Kidney capillary endothelial cell (primary cell): ENCODE results near the gene PXMP4.
A peak's percentile ranks its signal among the peaks of the same experiment; 100 is the strongest.

Experiments used
- DNase-seq: peaks from one replicate; pipeline ENCODE4 v3.0.0-alpha.2; 2018; ENCODE audit warnings: low spot score

PXMP4 gene

DNA sequence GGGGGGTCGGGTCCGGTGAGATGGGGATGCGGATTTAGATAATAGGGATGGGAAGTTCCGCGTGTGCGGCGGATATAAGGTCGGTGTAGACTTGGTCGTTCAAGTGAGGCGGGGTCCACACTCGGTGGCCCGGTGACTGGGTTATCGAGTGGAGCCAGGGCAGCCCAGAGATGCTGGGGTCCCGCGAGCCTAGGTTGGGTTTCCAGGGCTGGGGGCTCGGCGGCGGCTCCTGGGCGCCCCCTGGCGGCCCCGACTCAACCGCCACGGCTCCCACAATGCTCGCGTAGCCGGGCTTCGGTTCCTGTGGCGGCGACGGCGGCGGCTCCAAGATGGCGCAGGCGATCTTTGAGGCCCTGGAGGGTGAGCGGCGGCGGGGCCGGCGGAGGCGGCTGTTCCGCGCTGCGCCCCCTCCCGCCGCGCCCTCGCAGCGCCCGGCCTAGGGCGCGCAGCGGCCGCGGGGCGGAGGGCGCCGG lies 11.6 kb upstream of the PXMP4 start, which contains the start of gene ZNF341:
TSS of gene ZNF341 (plus strand) at position 304 of the 473 bp plus-strand sequence. CDS start at position 330, 26 bp downstream.
- peak; percentile 64 for DNase-seq

DNA sequence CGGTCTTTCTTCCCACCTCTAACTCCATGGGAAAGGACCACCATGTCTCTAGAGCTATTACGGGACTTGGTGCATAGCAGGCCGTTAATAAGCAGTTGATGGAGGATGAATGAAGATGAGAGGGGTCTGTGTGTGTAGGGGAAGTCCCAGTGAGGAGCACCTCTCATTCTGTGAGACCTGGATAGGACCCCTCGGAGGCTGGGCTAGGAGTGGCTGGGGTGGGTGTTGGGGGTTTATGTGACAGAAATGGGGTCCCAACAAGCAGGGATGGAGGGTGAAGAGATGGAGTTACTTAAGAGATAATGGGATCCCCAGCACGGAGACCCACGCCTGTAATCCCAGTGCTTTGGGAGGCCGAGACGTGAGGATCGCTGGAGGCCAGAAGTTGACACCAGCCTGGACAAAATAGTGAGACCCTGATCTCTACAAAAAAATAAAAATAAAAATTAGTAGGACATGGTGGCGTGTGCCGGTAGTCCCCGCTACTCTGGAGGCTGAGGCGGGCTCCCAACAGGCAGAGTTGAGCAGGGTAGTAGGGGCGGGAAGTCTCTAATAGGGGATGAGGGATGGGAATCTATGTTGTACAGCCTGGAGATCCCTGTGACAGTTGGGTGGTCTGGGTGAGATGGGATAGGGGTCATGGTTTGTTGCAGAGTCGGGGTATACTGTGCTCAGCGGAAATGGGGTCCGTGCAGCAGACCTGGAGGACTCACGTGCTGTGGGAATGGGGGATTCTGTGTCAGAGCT lies 11.0 kb upstream of the PXMP4 start:
- no peak for DNase-seq

DNA sequence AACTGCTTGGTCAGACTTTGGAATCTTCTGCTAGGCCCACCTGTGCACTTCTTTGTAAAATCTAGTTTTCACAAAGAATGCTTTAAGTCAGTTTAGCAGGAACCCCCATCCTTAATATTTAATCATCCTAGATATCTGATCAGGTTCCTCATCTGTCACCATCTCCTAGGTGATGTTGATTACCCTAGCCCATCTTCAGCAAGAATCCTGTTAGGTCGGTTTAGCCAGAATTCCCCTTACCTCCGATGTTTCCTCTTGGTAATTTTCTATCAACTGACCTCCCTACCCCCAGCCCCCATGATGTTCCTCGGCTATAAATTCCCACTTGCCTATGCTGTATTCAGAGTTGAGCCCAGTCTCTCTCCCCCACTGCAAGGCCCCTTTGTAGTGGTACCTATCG lies 9.0 kb upstream of the PXMP4 start:
- DNase-seq = no peak

DNA sequence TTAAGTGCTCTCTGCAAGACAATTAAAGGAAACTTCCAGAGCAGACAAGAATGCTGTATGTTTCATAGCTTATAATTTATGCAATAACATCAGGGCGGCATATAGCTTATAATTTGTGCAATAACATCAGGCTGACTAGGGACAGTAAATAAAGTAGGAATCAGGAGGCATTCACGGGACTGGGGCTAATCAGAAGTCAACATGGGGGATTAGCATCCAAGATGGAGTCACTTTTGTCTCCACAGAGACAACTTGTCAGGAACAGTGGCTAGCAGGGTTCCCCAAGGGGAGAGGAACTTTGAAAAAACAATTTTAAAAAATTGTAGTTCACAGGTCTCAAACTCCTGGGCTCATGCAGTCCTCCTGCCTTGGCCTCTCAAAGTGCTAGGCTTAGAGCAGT lies 8.4 kb upstream of the PXMP4 start:
- DNase-seq = no peak

DNA sequence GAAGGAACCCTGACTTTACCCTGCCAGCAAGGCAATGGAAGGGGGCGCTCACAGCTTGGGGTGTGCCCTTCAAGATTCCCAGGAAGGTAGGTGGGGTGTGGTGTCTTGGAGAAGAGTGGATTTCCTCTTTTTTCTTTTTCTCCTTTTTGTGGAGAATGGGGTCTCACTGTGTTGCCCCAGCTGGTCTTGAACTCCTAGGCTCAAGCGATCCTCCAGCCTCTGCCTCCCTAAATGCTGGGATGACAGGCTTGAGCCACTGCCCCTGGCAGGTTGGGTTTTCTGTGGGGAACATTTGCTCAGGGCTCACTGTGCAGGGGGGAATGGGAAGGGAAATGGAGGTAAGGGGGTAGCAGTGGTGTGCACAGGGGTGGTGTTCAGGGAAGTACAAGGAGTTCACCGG lies 7.7 kb upstream of the PXMP4 start:
- DNase-seq = no peak

DNA sequence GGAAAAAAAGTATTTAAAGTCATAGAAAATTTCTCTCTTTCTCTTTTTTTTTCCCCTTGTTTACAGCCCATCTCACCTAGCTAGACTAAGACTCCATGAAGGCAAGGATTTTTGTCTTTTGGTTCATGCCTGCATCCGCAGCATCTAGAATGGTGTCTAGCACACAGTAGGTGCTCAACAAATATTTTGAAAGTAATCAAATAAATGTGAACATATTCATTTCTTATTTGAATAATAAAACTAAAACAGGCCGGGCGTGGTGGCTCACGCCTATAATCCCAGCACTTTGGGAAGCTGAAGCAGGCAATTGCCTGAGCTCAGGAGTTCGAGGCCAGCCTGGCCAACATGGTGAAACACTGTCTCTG lies 7.0 kb upstream of the PXMP4 start:
- no peak for DNase-seq

DNA sequence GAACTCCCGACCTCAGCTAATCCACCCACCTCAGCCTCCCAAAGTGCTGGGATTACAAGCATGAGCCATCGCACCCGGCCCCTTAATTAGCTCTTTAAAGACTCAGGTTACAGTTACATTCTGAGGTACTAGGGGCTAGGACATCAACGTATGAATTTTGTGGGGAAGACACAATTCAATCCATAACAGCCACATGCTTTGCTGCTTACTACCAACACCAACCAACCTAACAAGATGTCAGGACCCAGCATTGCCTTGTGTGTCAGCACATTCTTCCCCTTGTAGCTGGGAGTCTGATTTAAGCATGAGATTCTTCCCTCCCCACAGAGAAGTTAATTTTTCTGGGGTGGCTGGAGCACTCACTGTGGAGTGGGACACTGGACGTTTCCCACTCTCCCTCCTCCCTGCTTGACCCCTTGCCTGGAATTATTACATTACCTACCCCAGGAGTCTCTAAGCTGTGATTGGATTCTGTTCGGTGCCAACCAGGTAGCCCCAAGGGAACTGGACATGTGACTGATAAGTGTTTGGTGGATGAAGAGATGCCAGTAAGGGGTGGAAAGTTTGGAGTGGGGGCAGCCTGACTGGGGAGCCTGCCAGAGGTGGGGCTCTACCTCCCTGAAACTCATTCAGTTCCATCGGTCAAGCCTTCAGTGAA lies 5.6 kb upstream of the PXMP4 start:
- no peak for DNase-seq

DNA sequence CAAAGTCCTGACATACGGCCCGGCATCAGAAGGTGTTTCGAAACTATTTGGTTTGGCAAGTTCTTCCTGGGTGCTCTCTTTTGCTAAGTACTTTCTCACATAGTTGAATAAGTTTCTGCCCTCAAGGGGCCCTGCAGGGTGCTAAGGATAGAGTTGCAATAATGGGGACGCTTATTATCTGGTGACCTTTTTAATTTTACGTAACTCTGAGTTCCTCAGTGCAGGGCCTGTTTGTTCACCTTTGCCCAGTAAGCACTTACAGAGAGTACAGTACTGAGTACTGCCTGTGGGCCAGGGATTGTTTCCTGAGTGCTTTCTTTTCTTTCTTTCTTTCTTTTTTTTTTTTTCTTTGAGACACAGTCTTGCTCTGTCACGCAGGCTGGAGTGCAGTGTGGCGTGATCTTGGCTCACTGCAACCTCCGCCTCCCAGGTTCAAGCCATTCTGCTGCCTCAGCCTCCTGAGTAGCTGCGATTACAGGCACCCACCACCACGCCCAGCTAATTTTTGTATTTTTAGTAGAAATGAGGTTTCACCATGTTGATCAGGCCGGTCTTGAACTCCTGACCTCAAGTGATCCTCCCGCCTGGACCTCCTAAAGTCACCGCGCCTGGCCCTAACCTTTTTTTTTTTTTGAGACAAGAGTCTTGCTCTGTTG lies 4.5 kb upstream of the PXMP4 start:
- DNase-seq = no peak

DNA sequence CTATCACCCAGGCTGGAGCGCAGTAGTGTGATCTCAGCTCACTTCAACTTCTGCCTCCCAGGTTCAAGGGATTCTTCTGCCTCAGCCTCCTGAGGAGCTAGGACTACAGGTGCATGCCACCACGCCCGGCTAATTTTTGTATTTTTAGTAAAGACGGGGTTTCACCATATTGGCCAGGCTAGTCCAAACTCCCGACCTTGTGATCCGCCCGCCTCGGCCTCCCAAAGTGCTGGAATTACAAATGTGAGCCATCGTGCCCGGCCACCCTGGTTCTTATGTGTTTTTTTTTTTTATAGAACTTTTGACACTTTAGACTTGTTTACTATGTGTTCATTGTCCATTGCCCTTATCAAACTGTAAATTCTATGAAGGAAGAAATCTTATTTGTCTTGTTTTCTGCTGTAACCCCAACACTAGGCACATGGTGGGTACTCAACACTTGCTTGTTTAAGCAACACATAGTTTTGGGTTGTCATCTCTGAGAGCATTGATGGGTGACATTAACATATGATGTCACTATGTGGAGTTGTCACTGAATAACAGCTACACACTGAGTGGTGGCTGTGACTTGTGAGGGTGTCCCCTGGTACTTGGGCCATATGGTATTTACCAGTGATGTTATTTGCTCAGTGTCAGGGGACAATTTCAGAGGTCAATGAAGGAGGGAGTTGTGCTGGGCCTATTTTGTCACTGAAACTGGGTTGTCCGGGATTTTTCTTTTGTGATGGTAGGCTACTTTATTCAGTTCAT lies 1.5 kb upstream of the PXMP4 start:
- no peak for DNase-seq

DNA sequence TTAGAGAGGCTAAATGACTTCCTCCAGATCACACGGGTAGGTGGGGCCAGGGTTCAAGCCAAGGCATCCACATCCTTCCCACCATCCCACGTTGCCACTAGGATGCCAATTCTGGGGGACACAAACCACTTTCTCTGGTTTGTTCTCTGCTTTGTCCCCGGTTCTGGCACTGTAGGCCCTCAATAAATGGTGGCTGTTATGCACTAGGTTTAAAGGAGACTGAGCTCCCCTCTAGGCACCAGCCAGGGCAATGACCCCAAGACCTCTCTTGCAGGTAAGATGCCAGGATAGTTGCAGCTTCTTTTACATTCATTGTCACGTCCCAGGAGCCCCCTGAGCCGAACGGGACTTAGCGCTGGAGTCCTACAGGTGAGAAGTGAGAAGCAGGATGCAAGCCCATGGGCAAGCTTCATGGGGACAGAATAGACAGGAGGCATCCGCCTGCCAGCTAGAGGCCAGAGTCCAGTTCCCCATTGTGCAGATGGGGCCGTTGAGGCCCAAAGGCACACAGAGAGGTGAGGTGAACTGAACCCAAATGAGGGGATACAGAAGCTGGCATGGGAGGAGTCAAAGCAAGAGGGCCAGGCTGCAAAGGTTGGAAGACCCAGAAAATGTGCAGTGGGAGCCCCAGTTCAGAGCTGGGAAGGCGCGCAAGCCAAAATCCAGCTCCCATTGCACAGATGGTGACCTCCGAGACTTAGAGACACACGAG lies 677 bp downstream of the PXMP4 start:
- no peak for DNase-seq

DNA sequence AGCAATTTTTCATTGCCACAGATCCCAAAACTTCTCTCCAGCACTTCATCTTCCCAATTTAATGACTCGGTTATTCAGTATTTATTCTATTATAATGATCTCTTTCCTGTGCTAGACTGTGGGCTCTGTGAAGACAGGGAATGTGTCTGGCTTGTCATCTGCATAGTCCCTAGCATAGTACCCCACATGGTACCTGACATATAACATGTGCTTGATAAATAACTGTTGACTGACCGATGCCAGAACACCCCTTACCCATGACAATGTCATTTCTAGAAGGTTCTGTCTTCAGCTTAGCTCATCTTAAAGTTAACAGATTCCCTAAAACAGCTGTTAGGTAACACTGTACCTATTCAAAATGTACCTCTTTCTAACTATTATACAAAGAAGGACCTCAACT lies 3.6 kb downstream of the PXMP4 start:
- DNase-seq = no peak

DNA sequence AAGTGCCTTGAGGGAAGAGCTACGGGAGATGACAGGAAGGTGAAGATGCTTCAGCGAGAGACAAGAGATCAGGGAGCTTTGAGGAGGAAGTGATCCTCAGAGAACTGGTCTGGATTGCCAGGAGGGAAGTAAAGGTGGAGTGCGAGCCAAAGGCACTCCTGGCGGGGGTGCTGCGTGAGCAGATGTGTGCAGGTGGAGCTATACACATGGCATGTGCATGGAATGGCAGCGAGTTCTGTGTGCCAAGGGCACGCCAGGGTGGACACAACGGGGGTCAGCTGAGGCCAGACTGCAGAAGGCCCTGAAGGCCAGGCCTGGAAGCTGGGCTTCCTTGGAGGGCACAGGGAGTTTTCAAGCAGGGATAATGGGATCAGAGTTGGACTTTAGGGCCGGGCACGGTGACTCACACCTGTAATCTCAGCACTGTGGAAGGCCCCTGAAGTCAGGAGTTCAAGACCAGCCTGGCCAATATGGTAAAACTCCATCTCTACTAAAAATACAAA lies 6.2 kb downstream of the PXMP4 start:
- DNase-seq = no peak

DNA sequence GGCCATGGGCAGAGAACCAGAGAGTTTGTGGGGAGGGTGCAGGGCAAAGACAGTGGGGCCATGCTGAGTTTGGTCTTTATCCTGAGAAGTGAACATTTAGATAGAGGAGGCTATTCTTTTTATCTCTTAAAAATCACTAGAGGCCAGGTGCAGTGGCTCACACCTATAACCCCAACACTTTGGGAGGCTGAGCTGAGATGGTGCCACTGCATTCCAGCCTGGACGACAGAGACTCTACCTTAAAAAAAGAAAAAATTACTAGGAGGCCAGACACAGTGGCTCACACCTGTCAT lies 8.7 kb downstream of the PXMP4 start:
- DNase-seq = no peak

DNA sequence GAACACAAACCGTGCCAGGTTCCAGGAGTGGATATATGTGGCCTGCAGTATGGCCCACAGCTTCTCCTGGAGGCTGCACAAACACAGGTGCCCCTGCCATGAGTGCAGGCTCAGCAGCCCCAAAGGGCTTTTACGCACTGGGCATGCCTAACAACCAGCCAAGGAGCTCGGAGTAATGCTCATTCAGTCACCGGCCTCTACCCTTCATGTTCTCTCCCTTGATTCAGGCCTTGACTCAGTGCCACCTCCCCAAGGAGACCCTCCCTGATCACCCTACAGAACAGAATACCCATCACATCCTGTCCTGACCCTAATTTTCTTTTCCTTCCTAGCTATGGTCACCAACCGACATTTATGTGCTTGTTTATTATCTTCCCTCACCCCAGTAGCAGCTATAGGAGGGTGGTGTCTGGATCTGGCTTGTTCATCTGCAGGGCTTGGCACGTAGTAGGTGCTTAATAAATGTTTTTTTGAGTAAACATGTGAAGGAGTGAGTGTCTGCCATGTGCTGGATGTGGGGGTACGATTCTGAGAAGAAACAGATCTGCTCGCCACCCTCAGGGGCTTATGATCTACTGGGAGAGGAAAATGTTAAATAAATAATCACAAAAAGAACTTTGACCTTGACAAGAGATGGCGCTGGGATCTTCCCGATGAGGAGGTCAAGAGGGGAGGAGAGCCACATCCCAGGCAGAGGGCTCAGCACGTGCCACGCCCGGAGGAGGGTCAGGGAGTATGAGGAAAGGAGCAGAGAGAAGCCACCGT lies 9.2 kb downstream of the PXMP4 start:
- DNase-seq = no peak

DNA sequence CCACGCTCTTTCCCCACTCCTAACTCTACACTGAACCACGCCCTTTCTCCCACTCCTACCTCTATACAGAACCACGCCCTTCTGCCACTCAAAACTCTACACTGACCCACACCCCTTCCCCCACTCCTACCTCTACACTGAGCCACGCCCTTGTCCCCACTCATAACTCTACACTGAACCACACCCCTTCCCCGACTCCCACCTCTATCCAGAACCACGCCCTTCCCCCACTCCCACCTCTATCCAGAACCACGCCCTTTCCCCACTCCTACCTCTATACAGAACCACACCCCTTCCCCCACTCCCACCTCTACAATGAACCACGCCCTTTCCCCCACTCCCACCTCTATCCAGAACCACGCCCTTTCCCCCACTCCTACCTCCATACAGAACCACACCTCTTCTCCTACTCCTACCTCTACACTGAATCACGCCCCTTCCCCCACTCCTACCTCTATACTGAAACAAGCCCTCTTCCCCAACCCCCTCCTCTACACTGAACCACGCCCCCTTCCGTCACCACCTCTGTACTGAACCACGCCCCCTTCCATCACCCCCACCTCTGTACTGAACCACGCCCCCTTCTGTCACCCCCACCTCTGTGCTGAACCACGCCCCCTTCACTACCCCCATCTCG lies 10.1 kb downstream of the PXMP4 start:
- no peak for DNase-seq

DNA sequence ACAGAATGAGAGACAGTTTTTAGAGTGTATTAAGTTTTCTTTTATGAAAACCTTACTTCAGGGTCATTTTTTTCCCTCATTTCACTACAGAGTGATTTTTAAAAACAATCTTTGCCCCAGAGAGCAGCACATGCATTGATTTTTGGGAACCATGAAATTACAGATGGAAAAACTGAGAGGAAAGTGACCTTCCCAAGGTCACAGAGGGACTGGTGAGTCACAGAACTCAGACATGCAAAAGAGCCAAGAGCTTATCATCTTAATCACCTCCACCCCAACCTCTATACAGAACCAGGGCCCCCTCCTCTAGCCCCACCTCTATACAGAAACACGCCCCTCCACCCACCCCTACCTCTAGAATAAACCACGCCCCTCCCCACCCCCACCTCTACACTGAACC lies 10.7 kb downstream of the PXMP4 start:
- no peak for DNase-seq

DNA sequence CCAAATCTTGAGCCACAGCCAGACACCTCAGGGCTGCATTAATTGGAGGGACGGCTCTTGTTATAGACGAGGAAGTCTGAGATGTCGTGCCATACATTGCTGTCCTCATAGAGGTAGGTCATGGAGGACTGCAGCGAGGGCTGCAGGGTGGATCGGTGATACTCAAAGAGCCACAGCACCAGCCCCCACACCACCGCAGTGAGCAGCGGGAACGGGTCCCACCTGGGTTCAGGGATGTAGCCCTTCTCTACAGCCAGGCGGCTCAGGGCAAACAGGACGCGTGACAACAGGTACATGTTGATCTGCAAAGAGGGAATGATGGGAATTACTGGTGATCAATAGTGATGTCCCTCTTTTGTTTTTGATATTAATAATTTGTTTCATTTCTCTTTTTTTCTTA lies 12.4 kb downstream of the PXMP4 start:
- DNase-seq = no peak

DNA sequence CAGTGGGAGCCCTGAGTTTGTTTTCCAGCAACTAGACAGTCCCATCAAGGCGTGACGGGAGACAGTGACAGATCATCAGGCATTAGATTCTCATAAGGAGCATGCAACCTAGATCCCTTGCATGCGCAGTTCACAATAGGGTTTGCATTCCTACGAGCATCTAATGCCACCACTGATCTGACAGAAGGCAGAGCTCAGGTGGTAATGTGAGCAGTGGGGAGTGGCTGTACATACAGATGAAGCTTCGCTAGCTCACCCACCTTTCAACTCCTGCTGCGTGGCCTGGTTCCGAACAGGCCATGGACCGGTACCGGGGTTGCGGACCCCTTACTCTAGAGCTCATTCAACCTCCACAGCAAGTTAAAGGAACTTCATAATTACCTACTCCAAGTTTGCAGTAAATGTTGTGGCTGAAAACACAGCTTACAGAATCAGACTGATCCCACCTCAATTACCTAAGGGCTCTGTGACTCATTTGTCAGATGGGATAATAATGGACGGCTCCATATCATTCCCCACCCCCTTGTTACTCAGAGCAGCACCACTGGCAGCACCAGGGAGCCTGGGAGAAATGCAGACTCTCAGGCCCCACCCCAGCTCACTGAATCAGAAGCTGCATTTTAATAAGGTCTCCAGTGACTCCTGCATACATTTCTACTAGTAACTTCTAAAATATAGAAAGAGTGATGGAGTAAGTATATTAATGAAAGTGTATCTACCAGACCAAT lies 15.7 kb downstream of the PXMP4 start:
- no peak for DNase-seq

DNA sequence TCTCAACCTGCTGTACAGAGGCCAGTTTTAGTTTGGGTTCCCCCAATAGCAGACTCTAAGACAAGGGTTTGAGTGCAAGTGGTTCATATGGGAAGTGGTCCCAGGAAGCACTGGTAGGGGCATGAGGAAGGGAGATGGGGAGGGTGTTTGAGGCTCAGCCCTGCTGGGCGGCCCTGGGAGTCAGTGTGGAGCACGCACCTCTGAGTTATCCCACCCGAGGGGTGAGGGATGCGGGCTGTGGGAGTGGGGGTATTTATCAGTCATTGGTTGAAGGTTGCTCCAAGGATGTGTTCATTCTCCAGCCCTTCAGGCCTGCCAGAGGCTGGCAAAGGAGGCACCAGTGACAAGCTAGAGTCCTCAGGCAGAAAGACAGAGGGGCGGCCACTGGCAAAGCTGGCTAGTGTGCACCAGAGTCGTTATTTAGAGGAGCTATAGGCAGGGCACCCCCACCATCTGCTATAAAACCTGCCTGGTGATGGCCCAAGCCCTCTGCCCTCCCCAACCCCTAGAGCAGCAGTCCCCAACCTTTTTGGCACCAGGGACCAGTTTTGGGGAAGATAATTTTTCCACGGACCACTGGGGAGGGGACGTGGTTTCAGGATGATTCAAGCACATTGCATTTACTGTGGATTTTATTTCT lies 16.5 kb downstream of the PXMP4 start:
- no peak for DNase-seq
